ENCODE measurements around the gene SPACA9.

SPACA9 gene

DNA sequence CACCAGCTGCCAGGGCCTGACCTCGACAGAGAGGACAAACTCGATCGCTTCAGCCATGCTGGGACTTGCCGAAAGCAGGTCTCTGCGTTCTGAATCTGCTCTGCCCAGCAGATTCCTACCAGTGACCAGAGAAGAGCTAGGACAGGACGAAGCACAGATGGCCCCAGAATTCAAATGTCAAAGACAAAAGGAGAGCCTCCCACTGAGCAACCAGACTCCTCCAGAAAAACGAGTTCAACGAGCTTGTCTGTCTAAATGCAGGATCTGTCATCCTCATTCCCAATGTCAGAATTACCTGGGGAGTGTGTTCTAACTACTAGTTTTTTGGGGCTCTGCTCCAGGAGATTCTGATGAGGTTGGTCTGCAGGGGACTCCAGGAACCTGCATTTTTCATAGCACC is 14.0 kb upstream of the SPACA9 start:
- TF ChIP-seq, protein P1, sequence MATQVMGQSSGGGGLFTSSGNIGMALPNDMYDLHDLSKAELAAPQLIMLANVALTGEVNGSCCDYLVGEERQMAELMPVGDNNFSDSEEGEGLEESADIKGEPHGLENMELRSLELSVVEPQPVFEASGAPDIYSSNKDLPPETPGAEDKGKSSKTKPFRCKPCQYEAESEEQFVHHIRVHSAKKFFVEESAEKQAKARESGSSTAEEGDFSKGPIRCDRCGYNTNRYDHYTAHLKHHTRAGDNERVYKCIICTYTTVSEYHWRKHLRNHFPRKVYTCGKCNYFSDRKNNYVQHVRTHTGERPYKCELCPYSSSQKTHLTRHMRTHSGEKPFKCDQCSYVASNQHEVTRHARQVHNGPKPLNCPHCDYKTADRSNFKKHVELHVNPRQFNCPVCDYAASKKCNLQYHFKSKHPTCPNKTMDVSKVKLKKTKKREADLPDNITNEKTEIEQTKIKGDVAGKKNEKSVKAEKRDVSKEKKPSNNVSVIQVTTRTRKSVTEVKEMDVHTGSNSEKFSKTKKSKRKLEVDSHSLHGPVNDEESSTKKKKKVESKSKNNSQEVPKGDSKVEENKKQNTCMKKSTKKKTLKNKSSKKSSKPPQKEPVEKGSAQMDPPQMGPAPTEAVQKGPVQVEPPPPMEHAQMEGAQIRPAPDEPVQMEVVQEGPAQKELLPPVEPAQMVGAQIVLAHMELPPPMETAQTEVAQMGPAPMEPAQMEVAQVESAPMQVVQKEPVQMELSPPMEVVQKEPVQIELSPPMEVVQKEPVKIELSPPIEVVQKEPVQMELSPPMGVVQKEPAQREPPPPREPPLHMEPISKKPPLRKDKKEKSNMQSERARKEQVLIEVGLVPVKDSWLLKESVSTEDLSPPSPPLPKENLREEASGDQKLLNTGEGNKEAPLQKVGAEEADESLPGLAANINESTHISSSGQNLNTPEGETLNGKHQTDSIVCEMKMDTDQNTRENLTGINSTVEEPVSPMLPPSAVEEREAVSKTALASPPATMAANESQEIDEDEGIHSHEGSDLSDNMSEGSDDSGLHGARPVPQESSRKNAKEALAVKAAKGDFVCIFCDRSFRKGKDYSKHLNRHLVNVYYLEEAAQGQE (IDR thresholded peaks at IDR 0.05; ENCODE audit: insufficient read depth in 1 of 2, low read depth in 2 of 2, low read length in 2 of 2) = no peak
- no peak for TF ChIP-seq SIN3A (IDR thresholded peaks at IDR 0.05; ENCODE audit: borderline replicate concordance, insufficient read depth, low read length)

DNA sequence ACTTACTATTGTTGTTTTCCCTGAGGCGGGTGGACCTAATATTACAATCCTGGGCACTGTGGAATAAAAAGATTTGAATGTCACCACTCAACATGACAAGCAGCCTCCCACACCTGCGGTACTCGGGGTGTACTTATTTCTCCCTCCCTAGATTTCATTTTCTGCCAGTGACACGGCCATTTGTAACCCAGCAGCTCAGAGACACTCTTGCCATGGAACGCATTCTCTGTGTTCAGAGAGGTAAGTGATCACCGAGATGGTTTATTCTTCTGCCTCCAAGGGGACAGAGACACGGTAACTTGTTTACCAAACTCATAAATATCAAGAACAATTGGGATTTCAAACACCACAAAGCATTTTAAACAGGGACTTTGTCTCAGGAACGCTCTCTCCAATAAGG is 11.8 kb upstream of the SPACA9 start:
- TF ChIP-seq SIN3A (IDR thresholded peaks at IDR 0.05; ENCODE audit: borderline replicate concordance, insufficient read depth, low read length) (no peak), TAF1 (IDR thresholded peaks at IDR 0.05; ENCODE audit: borderline replicate concordance, insufficient read depth, low read length) (no peak), FOXP2 (optimal IDR thresholded peaks at IDR 0.05; ENCODE audit: borderline replicate concordance, extremely low read depth, extremely low read length, insufficient read depth) (no peak), POLR2AphosphoS5 (IDR thresholded peaks at IDR 0.05; ENCODE audit: low read depth, low read length) (no peak)
- TF ChIP-seq, protein P1 (IDR thresholded peaks at IDR 0.05; ENCODE audit: insufficient read depth in 1 of 2, low read depth in 2 of 2, low read length in 2 of 2) = no peak

DNA sequence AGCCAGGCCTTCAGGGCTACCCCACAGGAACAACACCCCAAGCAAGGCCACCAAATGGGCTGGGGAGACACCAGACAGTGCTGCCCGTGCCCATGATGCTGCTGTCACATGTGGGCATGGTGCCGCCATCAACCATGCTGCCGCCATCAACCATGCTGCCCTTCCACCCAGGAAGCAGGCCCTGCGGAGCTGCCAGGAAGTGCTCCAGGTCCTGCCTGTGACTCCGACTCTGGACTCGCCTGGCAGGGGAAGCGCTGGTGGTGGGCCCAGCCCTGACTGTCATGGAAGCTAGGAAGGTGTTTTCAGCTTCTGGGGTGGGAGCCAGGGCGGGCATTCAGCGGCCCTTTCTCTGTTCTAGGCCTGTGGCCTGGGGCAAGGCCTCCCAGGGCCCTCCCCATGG is 9.4 kb upstream of the SPACA9 start:
- TF ChIP-seq SIN3A (IDR thresholded peaks at IDR 0.05; ENCODE audit: borderline replicate concordance, insufficient read depth, low read length) = no peak
- no peak for TF ChIP-seq POLR2AphosphoS5 (IDR thresholded peaks at IDR 0.05; ENCODE audit: low read depth, low read length)
- TF ChIP-seq FOXP2 (optimal IDR thresholded peaks at IDR 0.05; ENCODE audit: borderline replicate concordance, extremely low read depth, extremely low read length, insufficient read depth) = no peak
- TF ChIP-seq TAF1 (IDR thresholded peaks at IDR 0.05; ENCODE audit: borderline replicate concordance, insufficient read depth, low read length) = no peak
- TF ChIP-seq, protein P1 (IDR thresholded peaks at IDR 0.05; ENCODE audit: insufficient read depth in 1 of 2, low read depth in 2 of 2, low read length in 2 of 2) = no peak

DNA sequence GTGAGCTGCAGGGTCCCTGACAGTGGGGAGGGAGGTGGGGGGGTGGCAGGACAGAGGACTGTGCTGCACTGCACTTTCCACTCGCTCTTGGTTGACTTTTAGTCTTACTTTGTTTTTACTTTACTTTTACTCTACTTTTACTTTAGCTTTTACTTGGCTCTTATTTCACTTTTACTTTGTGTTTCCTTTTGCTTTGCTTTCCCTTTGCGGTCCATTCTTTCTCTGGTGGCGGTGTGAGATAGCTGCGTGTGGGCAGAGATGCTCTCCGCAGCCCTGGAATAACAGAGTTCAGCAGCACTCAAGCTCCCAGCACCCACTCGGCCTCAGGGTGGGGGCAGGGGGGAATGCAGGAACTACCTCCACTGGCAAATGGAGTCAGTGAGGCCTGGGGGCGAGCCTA is 5.3 kb upstream of the SPACA9 start:
- TF ChIP-seq, protein P1 (IDR thresholded peaks at IDR 0.05; ENCODE audit: insufficient read depth in 1 of 2, low read depth in 2 of 2, low read length in 2 of 2) = no peak

DNA sequence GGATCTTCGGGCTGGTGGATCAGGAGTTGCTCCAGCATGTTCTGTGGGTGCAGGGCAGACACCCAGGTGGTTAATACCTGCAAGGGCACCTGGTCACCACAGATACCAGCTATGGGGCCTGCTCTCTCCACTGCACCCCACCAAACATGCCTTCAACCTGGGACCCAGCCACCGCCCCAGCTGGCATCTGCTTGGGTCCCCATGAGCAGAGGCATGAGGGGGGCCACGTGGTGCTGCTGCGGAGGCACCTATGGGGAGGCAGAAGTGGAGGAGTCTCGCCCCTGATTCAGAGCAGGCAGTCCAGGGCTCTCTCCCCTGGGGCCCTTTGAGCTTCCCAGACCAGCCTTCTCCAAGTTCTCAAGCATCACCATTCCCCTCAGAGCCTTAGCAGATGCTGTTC is 3.5 kb upstream of the SPACA9 start:
- TF ChIP-seq SIN3A (IDR thresholded peaks at IDR 0.05; ENCODE audit: borderline replicate concordance, insufficient read depth, low read length) = no peak
- no peak for TF ChIP-seq POLR2AphosphoS5 (IDR thresholded peaks at IDR 0.05; ENCODE audit: low read depth, low read length)
- TF ChIP-seq, protein P1 (IDR thresholded peaks at IDR 0.05; ENCODE audit: insufficient read depth in 1 of 2, low read depth in 2 of 2, low read length in 2 of 2) = no peak
- TF ChIP-seq TAF1 (IDR thresholded peaks at IDR 0.05; ENCODE audit: borderline replicate concordance, insufficient read depth, low read length) = no peak
- no peak for TF ChIP-seq FOXP2 (optimal IDR thresholded peaks at IDR 0.05; ENCODE audit: borderline replicate concordance, extremely low read depth, extremely low read length, insufficient read depth)
